GM12878 (cell line): ENCODE measurements around the gene ZDHHC7.

Source experiments
- ATF2 ChIP-seq: IDR thresholded peaks from 2 replicates; pipeline ENCODE4 v1.6.1; 2012; ENCODE audit warnings: low read length, inconsistent platforms
- ATF7 ChIP-seq: fragments of 450-650 bp; IDR thresholded peaks from 2 replicates; pipeline ENCODE4 v1.6.1; 2016; ENCODE audit warnings: low read depth, mild to moderate bottlenecking
- CBX3 ChIP-seq: fragments of 200-600 bp; sonication (generic); IDR thresholded peaks from 2 replicates; pipeline ENCODE4 v1.6.1; 2016; ENCODE audit warnings: low read depth, borderline replicate concordance
- CTCF ChIP-seq, 3 experiments: IDR thresholded peaks in 2 of 3; conservative IDR thresholded peaks in 1 of 3; 2 replicates each; pipeline ENCODE4 v1.5.1; 2011; ENCODE audit warnings: low read depth in 3 of 3, low read length in 3 of 3, mild to moderate bottlenecking in 3 of 3, control low read depth in 2 of 3, moderate library complexity in 2 of 3, inconsistent platforms in 1 of 3, mixed read lengths in 1 of 3; ENCODE audit not compliant: control insufficient read depth in 2 of 3, insufficient read depth in 1 of 3; ENCODE audit errors: extremely low read depth in 1 of 3
- EGR1 ChIP-seq, 2 experiments: IDR thresholded peaks; 1 replicate in 1 of 2; 2 replicates in 1 of 2; pipeline ENCODE4 v1.6.1; 2011 to 2012; ENCODE audit warnings: low read depth in 2 of 2, low read length in 2 of 2, borderline replicate concordance in 1 of 2, mild to moderate bottlenecking in 1 of 2, moderate library complexity in 1 of 2
- JUND ChIP-seq: IDR thresholded peaks from 2 replicates; pipeline ENCODE4 v1.6.1; 2012; ENCODE audit warnings: low read depth, mild to moderate bottlenecking, low read length, improper control_type of control experiment, moderate library complexity
- MXI1 ChIP-seq: fragments of 150-350 bp; IDR thresholded peaks from 2 replicates; pipeline ENCODE4 v1.6.1; 2011; ENCODE audit warnings: low read depth, mild to moderate bottlenecking, inconsistent platforms, low read length, improper control_type of control experiment
- NR2C2 ChIP-seq: IDR thresholded peaks from 2 replicates; pipeline ENCODE4 v1.6.1; 2011; ENCODE audit warnings: borderline replicate concordance, low read depth; ENCODE audit not compliant: control insufficient read depth, insufficient read length
- POLR2A ChIP-seq: IDR thresholded peaks from 2 replicates; pipeline ENCODE4 v1.6.1; 2011; ENCODE audit warnings: low read depth, mild to moderate bottlenecking, low read length
- POLR2AphosphoS5 ChIP-seq: IDR thresholded peaks from 2 replicates; pipeline ENCODE4 v1.6.1; 2011; ENCODE audit warnings: mild to moderate bottlenecking, low read length, inconsistent platforms
- ZNF274 ChIP-seq: IDR thresholded peaks from one replicate; pipeline ENCODE4 v1.8.0; 2011; ENCODE audit not compliant: insufficient read length, insufficient read depth

GRCh38 chr16:84931506-84931905, 79.8 kb downstream of the ZDHHC7 start:
- TF ChIP-seq POLR2AphosphoS5 (no peak), MXI1 (no peak), ZNF274 (no peak), CBX3 (no peak), ATF7 (no peak), POLR2A (no peak), EGR1 (IDR thresholded peaks at IDR 0.05; ENCODE audit: borderline replicate concordance in 1 of 2, low read depth in 2 of 2, low read length in 2 of 2) (no peak), CTCF (IDR thresholded peaks at IDR 0.05 in 2 of 3, conservative IDR thresholded peaks at IDR 0.05 in 1 of 3; ENCODE audit: control insufficient read depth in 2 of 3, extremely low read depth in 1 of 3, insufficient read depth in 1 of 3, low read depth in 3 of 3, low read length in 3 of 3) (no peak), ATF2 (no peak), NR2C2 (no peak), JUND (no peak)
